ENCODE data around the gene ENPEP. TPM values are rescaled to one million over a fixed set of nuclear protein-coding genes. Genes with fewer than 3 reads are reported as not detected.

Gene ENPEP
- total and polyA plus RNA-seq, 12 donors: 2.2 to 14.9 (median 3.9) TPM

DNA sequence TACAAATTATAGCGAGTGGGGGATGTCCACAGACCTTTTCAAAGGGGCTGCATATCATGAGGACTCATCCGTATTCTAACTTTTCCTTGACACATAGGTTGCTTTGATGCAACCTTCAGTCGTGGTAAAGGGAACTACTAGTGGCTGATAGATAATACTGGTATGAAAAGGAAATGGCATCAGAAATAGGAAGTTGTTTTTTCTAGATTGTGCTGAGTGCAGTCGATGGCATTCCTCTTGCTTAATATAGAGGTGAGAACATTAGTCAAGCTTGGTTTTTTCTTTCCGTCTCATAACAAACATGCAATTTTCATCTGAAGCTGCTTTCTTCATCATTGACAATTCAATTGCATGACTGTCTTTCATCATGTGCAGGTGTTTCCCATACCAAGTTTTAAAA, 16.6 kb downstream of the ENPEP start:
- no peaks in the 10 kb centered on the region for H3K9me3 ChIP-seq
- H3K4me3 ChIP-seq: no peak overlapping the region
- no peak overlapping the region for H3K27ac ChIP-seq
- peaks cover 0 to 7% (median 0%) of the 10 kb centered on the region in 9 donors for H3K36me3 ChIP-seq
- intact Hi-C loops (cut with DNase I): no loop called here
- H3K27me3 ChIP-seq: peaks cover 0 to 4% (median 0%) of the 10 kb centered on the region in 7 donors
- no peak for ATAC-seq
- WGBS, 2 donors: 56 to 63% methylated on average over 5 of the region's 5 CpGs
- DNase-seq: no peak
- peaks cover 0 to 32% (median 12%) of the 10 kb centered on the region in 9 donors for H3K4me1 ChIP-seq
- TF ChIP-seq CTCF (IDR thresholded peaks at IDR 0.05): no peak

DNA sequence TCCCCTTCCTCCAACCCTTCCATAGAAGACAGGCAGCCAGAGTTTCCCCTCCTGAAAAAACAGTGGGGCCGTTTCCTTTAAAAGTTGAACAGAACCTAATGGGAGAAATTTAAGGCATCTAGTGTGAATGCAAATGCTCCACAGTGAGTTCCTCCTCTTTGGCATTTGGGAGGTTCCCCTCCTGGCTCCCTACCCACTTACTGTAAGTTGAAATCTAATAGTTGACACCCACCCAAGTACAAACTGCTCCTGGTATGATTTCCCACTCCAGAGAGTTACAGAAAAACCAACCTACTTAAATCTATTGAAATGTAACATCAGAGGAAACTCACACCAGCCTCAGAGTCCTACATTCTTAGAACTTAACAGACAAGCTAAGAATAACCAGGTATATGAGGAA, 17.6 kb downstream of the ENPEP start:
- intact Hi-C loops (cut with DNase I): no loop called here
- H3K27ac ChIP-seq: no peak overlapping the region
- peaks cover 0 to 22% (median 3%) of the 10 kb centered on the region in 9 donors for H3K4me1 ChIP-seq
- DNase-seq: no peak
- H3K9me3 ChIP-seq: no peaks in the 10 kb centered on the region
- 30 to 32% methylated on average over 1 of the region's 1 CpG for WGBS, 2 donors
- H3K4me3 ChIP-seq: no peak overlapping the region
- H3K36me3 ChIP-seq: peaks cover 0 to 7% (median 0%) of the 10 kb centered on the region in 9 donors
- no peak for TF ChIP-seq CTCF (IDR thresholded peaks at IDR 0.05)
- ATAC-seq: no peak
- H3K27me3 ChIP-seq: peaks cover 0 to 4% (median 0%) of the 10 kb centered on the region in 7 donors

DNA sequence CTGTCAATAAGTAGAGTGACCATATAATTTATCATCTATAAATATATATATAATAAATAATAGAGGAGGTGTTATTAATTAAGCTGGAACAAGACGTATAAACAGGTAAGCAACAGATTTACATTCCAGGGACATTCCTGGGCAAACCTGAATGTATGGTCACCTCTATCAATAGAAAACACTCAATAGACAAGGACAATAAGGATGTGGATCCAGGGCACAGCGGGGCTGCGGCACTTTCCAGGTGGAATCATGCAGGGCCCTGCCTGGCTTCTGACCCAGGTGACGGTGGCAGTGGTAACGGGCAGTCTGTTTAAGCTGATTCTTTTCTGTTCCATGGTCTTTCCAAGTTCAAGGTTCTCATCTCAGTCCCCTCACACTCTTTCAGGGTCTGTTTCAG, 22.5 kb downstream of the ENPEP start:
- 93 to 94% methylated on average over 5 of the region's 5 CpGs for WGBS, 2 donors
- Histone ChIP-seq H3K9me3 (peaks cover 0 to 8% (median 0%) of the 10 kb centered on the region in 11 donors), H3K36me3 (no peaks in the 10 kb centered on the region), H3K4me3 (no peak overlapping the region), H3K4me1 (peaks cover 0 to 5% (median 0%) of the 10 kb centered on the region in 9 donors), H3K27me3 (peaks cover 0 to 4% (median 0%) of the 10 kb centered on the region in 7 donors), H3K27ac (no peak overlapping the region)
- ATAC-seq (no peak), DNase-seq (no peak)
- TF ChIP-seq CTCF (IDR thresholded peaks at IDR 0.05): no peak
- intact Hi-C loops (cut with DNase I): no loop called here

DNA sequence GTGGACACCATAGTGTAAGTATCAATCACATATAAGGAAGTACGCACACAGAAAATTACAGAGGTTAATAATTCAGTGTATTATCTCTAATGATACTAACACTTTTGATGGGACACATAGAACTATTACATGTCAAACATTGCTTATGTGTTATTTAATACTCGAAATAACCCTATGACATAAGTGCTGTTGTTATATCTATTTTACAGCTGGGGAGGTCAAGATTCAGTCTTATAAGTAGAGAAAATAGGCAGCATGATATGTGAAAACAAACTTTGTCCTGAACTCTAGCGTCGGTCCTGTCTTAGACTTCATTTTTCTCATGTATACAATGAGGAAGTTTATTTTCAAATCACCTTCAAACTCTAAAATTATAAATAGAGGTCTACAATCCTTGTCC, 23.2 kb downstream of the ENPEP start:
- no peak overlapping the region for H3K4me3 ChIP-seq
- H3K4me1 ChIP-seq: peaks cover 0 to 11% (median 0%) of the 10 kb centered on the region in 9 donors
- H3K36me3 ChIP-seq: no peaks in the 10 kb centered on the region
- no peak overlapping the region for H3K27ac ChIP-seq
- peaks cover 0 to 2% (median 0%) of the 10 kb centered on the region in 7 donors for H3K27me3 ChIP-seq
- no peak for TF ChIP-seq CTCF (IDR thresholded peaks at IDR 0.05)
- ATAC-seq (no peak), DNase-seq (no peak)
- peaks cover 0 to 8% (median 0%) of the 10 kb centered on the region in 11 donors for H3K9me3 ChIP-seq
- intact Hi-C loops (cut with DNase I): no loop called here
- WGBS, 2 donors: 63 to 74% methylated on average over 4 of the region's 4 CpGs
